ENCODE results near the gene SLC66A2.
"Not testable (repeated sequence)": the region's sequence is repeated elsewhere in the genome, so short reads cannot be mapped to it uniquely, and the experiment has no call there.

The SLC66A2 gene

GRCh38 chr18:79883461-79884293, 67.8 kb downstream of the SLC66A2 start:
- H3K36me3 Mint-ChIP-seq (ENCODE audit: low read depth): peaks cover 4% of the 10 kb centered on the region
- TF ChIP-seq CTCF (IDR thresholded peaks at IDR 0.05; ENCODE audit: unreplicated experiment in 3 of 3): no peak
- no peaks in the 10 kb centered on the region for H3K4me1 Mint-ChIP-seq
- H3K9me3 Mint-ChIP-seq: peaks cover 19% of the 10 kb centered on the region
- no peaks in the 10 kb centered on the region for H3K27me3 Mint-ChIP-seq (ENCODE audit: low read depth)
- H3K4me3 Mint-ChIP-seq: no peak overlapping the region
- no peak overlapping the region for H3K27ac Mint-ChIP-seq

GRCh38 chr18:79882522-79883241, 68.8 kb downstream of the SLC66A2 start:
- TF ChIP-seq CTCF (IDR thresholded peaks at IDR 0.05; ENCODE audit: unreplicated experiment in 3 of 3): no peak
- Mint-ChIP-seq H3K27me3 (ENCODE audit: low read depth) (no peaks in the 10 kb centered on the region), H3K27ac (no peak overlapping the region), H3K4me3 (no peak overlapping the region), H3K4me1 (no peaks in the 10 kb centered on the region), H3K36me3 (ENCODE audit: low read depth) (peaks cover 4% of the 10 kb centered on the region), H3K9me3 (peaks cover 17% of the 10 kb centered on the region)

GRCh38 chr18:79881695-79882094, 69.8 kb downstream of the SLC66A2 start:
- H3K9me3 Mint-ChIP-seq: peaks cover 17% of the 10 kb centered on the region
- H3K27me3 Mint-ChIP-seq (ENCODE audit: low read depth): peaks cover 3% of the 10 kb centered on the region
- H3K4me3 Mint-ChIP-seq: no peak overlapping the region
- peaks cover 4% of the 10 kb centered on the region for H3K36me3 Mint-ChIP-seq (ENCODE audit: low read depth)
- TF ChIP-seq CTCF (IDR thresholded peaks at IDR 0.05; ENCODE audit: unreplicated experiment in 3 of 3): no peak
- H3K4me1 Mint-ChIP-seq: no peaks in the 10 kb centered on the region
- no peak overlapping the region for H3K27ac Mint-ChIP-seq

- Mint-ChIP-seq H3K9me3 (peaks cover 14% of the 10 kb centered on the region), H3K27me3 (ENCODE audit: low read depth) (peaks cover 3% of the 10 kb centered on the region), H3K36me3 (ENCODE audit: low read depth) (peaks cover 4% of the 10 kb centered on the region), H3K27ac (no peak overlapping the region), H3K4me3 (no peak overlapping the region), H3K4me1 (no peaks in the 10 kb centered on the region)
- TF ChIP-seq CTCF (IDR thresholded peaks at IDR 0.05; ENCODE audit: unreplicated experiment in 3 of 3): no peak
These were observed 71.9 kb downstream of the SLC66A2 start for GRCh38 chr18:79879566-79879965.

GRCh38 chr18:79878741-79879378, 72.6 kb downstream of the SLC66A2 start:
- H3K4me1 Mint-ChIP-seq: peaks cover 4% of the 10 kb centered on the region
- no peak overlapping the region for H3K27ac Mint-ChIP-seq
- H3K36me3 Mint-ChIP-seq (ENCODE audit: low read depth): peaks cover 4% of the 10 kb centered on the region
- H3K27me3 Mint-ChIP-seq (ENCODE audit: low read depth): peaks cover 6% of the 10 kb centered on the region
- peaks cover 14% of the 10 kb centered on the region for H3K9me3 Mint-ChIP-seq
- no peak for TF ChIP-seq CTCF (IDR thresholded peaks at IDR 0.05; ENCODE audit: unreplicated experiment in 3 of 3)
- no peak overlapping the region for H3K4me3 Mint-ChIP-seq

GRCh38 chr18:79878246-79878645, 73.2 kb downstream of the SLC66A2 start:
- H3K9me3 Mint-ChIP-seq: peaks cover 14% of the 10 kb centered on the region
- not testable (repeated sequence) for H3K36me3 Mint-ChIP-seq (ENCODE audit: low read depth); H3K4me3 Mint-ChIP-seq; H3K27ac Mint-ChIP-seq; H3K4me1 Mint-ChIP-seq
- peaks cover 11% of the 10 kb centered on the region for H3K27me3 Mint-ChIP-seq (ENCODE audit: low read depth)

Measured in nephron (organoid).